ENCODE results near the gene TPM2.

- TF ChIP-seq EZH2 (IDR thresholded peaks at IDR 0.05) (no peak), EZH2phosphoT487 (IDR thresholded peaks at IDR 0.05) (no peak)
- TF ChIP-seq, protein P1, sequence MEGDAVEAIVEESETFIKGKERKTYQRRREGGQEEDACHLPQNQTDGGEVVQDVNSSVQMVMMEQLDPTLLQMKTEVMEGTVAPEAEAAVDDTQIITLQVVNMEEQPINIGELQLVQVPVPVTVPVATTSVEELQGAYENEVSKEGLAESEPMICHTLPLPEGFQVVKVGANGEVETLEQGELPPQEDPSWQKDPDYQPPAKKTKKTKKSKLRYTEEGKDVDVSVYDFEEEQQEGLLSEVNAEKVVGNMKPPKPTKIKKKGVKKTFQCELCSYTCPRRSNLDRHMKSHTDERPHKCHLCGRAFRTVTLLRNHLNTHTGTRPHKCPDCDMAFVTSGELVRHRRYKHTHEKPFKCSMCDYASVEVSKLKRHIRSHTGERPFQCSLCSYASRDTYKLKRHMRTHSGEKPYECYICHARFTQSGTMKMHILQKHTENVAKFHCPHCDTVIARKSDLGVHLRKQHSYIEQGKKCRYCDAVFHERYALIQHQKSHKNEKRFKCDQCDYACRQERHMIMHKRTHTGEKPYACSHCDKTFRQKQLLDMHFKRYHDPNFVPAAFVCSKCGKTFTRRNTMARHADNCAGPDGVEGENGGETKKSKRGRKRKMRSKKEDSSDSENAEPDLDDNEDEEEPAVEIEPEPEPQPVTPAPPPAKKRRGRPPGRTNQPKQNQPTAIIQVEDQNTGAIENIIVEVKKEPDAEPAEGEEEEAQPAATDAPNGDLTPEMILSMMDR (IDR thresholded peaks at IDR 0.05), result no peak
Observed at GRCh38 chr9:35738186-35738585, 48.5 kb upstream of the TPM2 start.

All from neural progenitor cell (in vitro differentiated cells).